GM19193 (cell line): ENCODE data around the gene GRAMD2A.

Experiments
- POLR2A ChIP-seq: IDR thresholded peaks from 4 replicates; pipeline ENCODE4 v1.6.1; 2011; ENCODE audit not compliant: insufficient read depth, insufficient read length; ENCODE audit errors: extremely low read depth

GRAMD2A gene

GRCh38 chr15:72200395-72201237 is 3.0 kb upstream of the GRAMD2A start:
- TF ChIP-seq POLR2A = no peak

GRCh38 chr15:72199721-72200212 is 2.2 kb upstream of the GRAMD2A start:
- TF ChIP-seq POLR2A = peak; percentile 28

GRCh38 chr15:72199205-72199515 is 1.6 kb upstream of the GRAMD2A start:
- no peak for TF ChIP-seq POLR2A

GRCh38 chr15:72198356-72199204 is 993 bp upstream of the GRAMD2A start:
- TF ChIP-seq POLR2A = peak; percentile 38

- no peak for TF ChIP-seq POLR2A
Measured at GRCh38 chr15:72197041-72197459, 537 bp downstream of the GRAMD2A start.

- TF ChIP-seq POLR2A = no peak
Measured at GRCh38 chr15:72196409-72197040, 1.1 kb downstream of the GRAMD2A start.

- TF ChIP-seq POLR2A = no peak
Measured at GRCh38 chr15:72195101-72195511, 2.5 kb downstream of the GRAMD2A start.

GRCh38 chr15:72193836-72194396 is 3.7 kb downstream of the GRAMD2A start:
- TF ChIP-seq POLR2A = no peak

- TF ChIP-seq POLR2A = no peak
Measured at GRCh38 chr15:72192416-72192815, 5.2 kb downstream of the GRAMD2A start.

GRCh38 chr15:72189250-72189902 is 8.2 kb downstream of the GRAMD2A start:
- no peak for TF ChIP-seq POLR2A

GRCh38 chr15:72184165-72184811 is 13.3 kb downstream of the GRAMD2A start:
- no peak for TF ChIP-seq POLR2A

- TF ChIP-seq POLR2A = no peak
Measured at GRCh38 chr15:72183781-72184164, 13.8 kb downstream of the GRAMD2A start.

GRCh38 chr15:72182673-72183072 is 14.9 kb downstream of the GRAMD2A start:
- no peak for TF ChIP-seq POLR2A

GRCh38 chr15:72182244-72182643 is 15.3 kb downstream of the GRAMD2A start:
- no peak for TF ChIP-seq POLR2A
